GM21526 (cell line): Measurements from ENCODE around the gene FOXD4L1.
"Not testable (repeated sequence)": the region's sequence is repeated elsewhere in the genome, so short reads cannot be mapped to it uniquely, and the experiment has no call there.

ENCODE experiments used
- ATAC-seq: cut with Tn5 transposase; IDR thresholded peaks from one replicate; pipeline ENCODE4 v1.9.1; 2021; ENCODE audit warnings: moderate library complexity; ENCODE audit not compliant: unreplicated experiment, low FRiP score

FOXD4L1 gene

GRCh38 chr2:113498365-113498764 is at the start of gene FOXD4L1:
FOXD4L1 (plus strand) TSS chr2:113498665; CDS start chr2:113499257, 592 bp downstream.
- ATAC-seq = not testable (repeated sequence)

GRCh38 chr2:113465770-113466169 is 32.7 kb upstream of the FOXD4L1 start:
- not testable (repeated sequence) for ATAC-seq

- ATAC-seq = not testable (repeated sequence)
Measured at GRCh38 chr2:113476688-113477368, 21.6 kb upstream of the FOXD4L1 start.

DNA sequence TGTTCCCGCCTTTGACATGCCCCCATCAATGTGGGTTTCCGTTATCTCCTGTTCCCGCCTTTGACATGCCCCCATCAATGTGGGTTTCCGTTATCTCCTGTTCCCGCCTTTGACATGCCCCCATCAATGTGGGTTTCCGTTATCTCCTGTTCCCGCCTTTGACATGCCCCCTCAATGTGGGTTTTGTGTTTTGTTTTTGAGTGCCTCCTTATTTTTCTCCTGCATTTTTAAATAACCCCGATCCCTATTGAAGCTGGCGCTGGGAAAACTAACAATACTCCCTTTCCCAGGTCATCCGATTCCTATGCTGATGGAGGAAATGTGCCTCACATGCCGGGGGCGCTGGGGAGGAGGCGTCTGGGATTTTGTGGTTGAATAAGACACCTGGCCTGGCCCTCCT is 1.9 kb upstream of the FOXD4L1 start:
- not testable (repeated sequence) for ATAC-seq

DNA sequence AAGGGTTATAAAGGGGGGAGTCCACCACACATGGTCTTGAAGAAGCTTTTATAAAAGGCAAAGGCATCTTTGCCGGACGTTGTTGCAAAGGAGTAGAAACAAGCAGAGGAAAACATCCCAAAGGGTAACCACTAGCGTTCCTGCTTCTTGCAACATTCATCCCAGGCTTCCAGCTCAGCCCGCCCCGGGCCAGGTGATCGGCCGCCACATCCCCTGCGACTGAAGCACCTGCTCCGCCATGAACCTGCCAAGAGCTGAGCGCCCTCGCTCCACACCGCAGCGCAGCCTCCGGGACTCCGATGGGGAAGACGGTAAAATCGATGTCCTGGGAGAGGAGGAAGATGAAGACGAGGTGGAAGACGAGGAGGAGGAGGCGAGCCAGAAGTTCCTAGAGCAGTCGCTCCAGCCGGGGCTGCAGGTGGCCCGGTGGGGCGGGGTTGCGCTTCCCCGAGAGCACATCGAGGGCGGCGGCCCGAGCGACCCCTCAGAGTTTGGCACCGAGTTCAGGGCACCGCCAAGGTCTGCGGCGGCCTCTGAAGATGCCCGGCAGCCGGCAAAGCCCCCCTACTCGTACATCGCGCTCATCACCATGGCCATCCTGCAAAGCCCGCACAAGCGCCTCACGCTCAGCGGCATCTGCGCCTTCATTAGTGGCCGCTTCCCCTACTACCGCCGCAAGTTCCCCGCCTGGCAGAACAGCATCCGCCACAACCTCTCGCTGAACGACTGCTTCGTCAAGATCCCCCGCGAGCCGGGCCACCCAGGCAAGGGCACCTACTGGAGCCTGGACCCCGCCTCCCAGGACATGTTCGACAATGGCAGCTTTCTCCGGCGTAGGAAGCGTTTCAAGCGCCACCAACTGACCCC is 787 bp downstream of the FOXD4L1 start:
- not testable (repeated sequence) for ATAC-seq

DNA sequence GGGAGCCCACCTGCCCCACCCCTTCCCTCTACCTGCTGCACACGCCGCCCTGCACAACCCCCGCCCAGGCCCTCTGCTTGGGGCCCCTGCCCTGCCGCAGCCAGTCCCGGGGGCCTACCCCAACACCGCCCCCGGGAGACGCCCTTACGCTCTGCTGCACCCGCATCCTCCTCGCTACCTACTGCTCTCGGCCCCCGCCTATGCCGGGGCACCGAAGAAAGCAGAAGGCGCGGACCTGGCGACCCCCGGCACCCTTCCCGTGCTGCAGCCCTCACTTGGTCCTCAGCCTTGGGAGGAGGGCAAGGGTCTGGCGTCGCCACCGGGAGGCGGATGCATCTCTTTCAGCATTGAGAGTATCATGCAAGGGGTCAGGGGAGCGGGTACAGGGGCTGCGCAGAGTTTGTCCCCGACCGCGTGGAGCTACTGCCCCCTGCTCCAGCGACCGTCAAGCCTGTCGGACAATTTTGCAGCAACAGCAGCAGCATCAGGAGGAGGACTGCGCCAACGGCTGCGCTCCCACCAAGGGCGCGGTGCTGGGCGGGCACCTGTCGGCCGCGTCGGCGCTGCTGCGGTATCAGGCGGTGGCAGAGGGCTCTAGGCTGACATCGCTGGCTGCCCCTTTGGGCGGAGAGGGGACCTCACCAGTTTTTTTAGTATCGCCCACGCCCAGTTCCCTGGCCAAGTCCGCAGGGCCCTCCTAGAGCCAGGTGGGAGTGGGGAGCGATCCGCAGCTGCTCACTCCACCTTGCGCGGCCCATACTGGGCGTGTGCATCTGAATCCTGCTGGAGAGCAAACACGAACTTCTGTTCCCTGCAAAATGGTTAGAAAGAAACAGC is 1.6 kb downstream of the FOXD4L1 start:
- ATAC-seq = not testable (repeated sequence)

DNA sequence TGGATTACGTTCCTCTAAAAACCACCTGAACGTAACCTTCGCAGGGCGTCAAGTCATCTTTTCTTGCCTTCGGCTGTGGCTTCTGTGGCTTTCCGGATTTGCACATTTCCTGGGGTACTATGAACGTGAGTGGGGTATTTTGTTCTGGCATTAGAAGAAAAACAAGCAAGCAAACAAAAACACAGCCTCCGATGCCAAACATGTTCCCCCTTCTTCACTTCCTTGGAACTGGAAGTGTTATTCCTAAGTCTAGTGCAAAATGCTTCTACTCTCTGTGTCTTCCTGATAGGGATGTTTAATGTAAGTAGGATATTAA is 2.2 kb downstream of the FOXD4L1 start:
- not testable (repeated sequence) for ATAC-seq

- ATAC-seq = peak; percentile 29
Measured at GRCh38 chr2:113502216-113503093, 4.0 kb downstream of the FOXD4L1 start.

DNA sequence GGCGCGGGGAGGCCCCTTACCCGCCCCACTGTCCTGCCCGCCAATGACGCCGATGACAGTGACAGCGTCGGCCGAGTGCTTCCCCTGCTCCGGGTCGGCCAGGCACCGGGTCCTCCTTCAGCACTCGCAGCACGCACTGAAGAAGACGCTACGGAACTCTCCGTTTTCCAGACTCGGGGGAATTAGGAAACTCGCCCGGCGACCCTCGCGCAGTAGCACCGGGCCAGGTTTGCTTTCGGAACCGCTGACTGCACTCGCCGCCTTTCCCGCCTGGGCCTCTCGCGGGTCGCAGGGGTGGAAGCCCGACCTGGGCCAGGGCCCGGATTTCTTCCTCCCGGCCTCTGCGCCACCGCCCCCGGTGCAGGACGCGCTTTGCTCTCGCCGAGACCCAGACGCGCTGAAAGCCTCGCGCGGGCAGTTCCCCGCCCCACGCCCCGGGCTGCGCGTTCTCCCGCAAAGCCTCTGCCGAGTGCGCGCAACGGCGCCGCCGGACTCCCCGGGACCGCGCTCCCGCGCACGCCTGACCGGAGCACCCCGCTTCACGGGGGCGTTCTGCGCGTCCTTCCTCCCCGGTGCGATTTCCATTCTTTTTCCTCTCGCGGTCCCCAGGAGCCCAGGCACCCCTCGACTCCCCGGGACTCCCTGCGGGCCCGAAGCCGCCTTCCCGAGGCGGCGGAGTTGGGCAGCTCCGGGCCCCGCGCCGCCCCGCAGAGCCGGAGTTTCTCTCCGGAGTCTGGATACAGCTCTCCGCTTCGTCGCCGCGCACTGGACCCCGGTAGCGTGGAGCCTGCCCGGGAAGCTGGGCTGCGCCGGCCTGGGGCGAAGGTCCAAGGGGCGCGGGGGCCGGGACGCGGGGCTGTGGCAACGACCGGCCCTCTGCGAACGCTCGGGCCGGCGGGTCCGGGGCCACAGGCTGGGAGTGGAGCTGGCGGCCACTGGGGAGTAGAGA is 4.9 kb downstream of the FOXD4L1 start:
- ATAC-seq = peak; percentile 53

DNA sequence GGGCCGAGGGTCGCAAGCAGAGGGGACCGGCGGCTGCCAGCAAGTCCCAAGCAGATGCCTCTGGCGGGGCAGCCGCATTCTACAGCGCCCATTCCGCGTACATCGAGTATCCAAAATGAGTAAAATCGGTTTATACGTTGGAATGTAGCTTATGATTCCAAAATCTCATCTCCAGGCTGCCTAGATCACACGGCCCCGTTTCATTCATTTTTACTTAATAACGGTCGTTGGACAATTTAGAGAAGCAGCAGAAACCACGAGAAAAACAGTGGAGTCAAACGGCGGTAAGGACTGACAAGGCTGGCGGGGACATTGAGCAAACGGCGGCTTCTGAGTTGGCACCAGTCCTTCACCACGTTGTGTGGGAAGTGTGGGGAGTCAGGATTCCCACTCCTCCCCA is 5.6 kb downstream of the FOXD4L1 start:
- not testable (repeated sequence) for ATAC-seq

DNA sequence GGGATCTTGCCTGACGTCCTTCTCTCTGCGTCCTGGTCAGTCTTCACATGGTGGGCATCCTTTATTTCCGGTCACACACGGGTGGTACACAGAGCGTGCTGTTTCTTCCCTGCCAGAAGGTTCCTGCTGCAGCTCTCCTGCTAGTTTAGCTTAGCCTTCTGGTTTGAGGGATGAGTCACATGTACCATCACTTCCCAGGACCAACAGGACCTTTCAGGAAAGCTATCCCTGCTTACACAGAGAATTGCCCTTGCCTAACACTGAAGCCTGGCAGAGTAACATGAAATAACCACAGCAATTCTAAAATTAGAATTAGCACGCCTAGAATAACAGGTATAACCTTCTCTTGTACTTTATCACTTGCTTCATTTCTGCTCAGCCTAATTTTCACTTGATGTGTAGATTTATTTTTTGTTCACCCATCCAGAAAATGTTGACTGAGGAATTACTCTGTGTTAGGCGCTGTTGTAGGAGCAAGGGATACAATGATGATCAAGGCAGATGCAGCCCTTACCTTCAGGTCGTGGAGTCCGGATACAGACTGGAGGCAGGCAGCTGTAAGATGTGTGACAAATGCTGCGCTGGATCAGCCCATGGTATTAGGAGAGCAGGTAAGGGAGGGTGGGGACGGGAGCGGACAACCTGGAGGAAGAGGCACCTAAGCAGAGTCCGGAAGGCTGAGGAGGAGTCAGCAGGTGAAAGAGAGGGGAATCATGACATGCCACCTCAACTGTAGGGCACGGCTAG is 9.1 kb downstream of the FOXD4L1 start:
- not testable (repeated sequence) for ATAC-seq

GRCh38 chr2:113508187-113508586 is 9.7 kb downstream of the FOXD4L1 start:
- ATAC-seq = not testable (repeated sequence)

DNA sequence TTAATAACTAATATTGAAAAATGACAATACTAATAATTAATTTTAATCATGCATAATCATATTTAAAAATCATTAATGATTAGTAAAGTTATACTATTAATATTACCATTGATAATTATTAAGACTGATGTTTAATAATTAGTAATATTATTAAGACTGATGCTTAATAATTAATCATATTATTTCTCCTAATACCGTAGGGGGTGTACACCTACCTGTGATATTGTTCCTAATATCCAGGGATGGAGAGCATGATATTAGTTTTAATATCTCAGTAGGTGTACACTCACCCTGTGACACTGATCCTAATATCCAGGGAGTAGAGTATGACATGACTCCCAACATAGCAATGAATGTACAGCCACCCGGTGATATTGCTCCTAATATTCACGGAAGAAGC is 12.4 kb downstream of the FOXD4L1 start:
- ATAC-seq = not testable (repeated sequence)

DNA sequence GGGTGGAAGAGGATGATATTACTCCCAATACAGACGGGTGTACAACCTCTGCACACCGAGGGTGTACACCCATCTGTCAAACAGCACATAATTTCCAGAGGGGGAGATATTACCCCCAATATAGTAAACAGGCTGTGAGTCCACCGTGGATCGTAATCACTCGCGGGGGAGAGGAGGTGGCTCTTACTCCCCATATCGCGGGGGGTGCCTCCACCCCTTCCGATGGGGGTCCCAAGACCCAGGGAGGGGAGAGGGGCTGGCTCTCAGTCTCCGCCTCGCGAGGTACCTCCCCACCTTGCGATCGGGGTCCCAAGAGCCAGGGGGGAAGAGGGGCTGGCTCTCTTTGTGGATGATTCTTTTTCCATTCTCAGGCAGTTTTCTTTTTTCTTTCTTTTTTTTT is 13.4 kb downstream of the FOXD4L1 start:
- ATAC-seq = not testable (repeated sequence)

DNA sequence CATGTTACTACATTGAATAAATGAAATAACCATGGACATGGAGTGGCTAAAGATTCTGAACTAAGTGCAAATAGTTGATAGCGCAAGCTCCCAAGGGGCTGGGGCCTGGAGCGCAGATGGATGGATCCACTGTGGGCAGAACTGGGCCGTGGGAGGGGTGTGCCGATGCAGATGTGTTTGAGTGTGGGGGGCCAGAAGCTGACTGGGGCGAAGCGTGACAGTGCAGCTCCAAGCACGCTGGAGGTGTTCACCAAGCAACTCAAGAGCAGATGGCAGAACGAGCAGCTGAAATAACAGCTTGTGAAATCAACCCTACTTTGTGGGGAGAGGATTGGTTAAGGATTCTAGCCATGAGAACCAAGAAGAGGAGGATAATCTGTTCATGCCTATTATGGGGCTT is 17.0 kb downstream of the FOXD4L1 start:
- ATAC-seq = not testable (repeated sequence)

DNA sequence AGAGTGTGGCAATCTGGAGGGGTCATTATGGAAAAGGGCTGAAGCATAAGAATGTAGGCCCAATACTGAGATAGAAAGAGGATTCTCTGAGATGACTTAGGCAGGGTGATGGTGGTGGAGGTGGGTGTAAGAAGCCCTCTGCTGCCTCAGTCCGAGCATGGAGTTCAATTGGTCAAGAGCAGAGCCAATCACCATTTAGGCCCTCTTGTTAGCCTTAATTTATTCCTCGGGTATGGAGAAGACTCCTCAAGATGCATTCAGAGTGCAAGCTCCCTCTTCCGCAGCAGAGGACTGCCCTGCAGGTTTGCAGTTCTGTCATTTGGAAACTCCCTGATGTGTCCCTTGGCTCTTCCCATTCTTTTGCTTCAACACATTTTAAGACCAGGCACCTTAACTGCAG is 17.5 kb downstream of the FOXD4L1 start:
- ATAC-seq = not testable (repeated sequence)

DNA sequence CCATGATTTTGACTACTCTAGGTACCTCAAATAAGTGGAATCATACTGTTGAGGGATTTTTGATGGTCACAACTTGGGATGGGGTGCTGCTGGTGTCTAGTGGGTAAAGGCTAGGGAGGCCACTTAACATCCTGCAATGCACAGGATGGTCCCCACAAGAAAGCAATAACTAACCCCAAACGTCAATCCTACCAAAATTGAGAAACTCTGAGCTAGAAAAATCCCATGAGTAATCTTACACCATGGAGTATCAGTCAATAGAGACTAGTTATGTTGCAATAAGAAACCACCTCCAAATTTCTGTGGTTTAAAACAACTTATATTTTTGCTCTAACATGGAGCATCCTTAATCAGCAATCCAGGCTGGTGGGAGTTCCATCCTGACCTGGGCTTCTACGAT is 18.6 kb downstream of the FOXD4L1 start:
- ATAC-seq = not testable (repeated sequence)

- ATAC-seq = not testable (repeated sequence)
Measured at GRCh38 chr2:113520837-113521236, 22.4 kb downstream of the FOXD4L1 start.
